IMR-90 (cell line): Measurements from ENCODE around the gene MEST. TPM values are rescaled to one million over a fixed set of nuclear protein-coding genes. Genes with fewer than 3 reads are reported as not detected.

Experiments
- ATAC-seq: fragments of 200-7000 bp; cut with Tn5 transposase; 2 replicates; pipeline ENCODE4 v1.9.1; 2020; ENCODE audit warnings: low read depth, mild to moderate bottlenecking, moderate library complexity
- BruUV-seq: library from RNA; stranded (reverse); fragments of 400-500 nt; replicated peaks from 2 replicates; lab custom pipeline; 2021; lab: Mats Ljungman, UMichigan
- CTCF ChIA-PET: fragments of 300-600 bp; formaldehyde crosslinking; extraction: SDS; loops from one replicate; lab custom pipeline; 2021; ENCODE audit warnings: antibody characterized with exemption; lab: Yijun Ruan, JAX
- POLR2A ChIA-PET: fragments of 300-600 bp; sonication (Branson Sonifier 250); formaldehyde crosslinking; loops from one replicate; lab custom pipeline; 2022; ENCODE audit warnings: antibody characterized with exemption; ENCODE audit not compliant: unreplicated experiment; lab: Charles Lee
- DNase-seq: peaks from one replicate; pipeline ENCODE4 v3.0.0; 2013
- H2AFZ ChIP-seq: replicated peaks from 2 replicates; pipeline ENCODE3; 2013; ENCODE audit warnings: low read length, mild to moderate bottlenecking; ENCODE audit not compliant: poor library complexity
- H2AK5ac ChIP-seq: 2 replicates; pipeline ENCODE4 v1.6.1; 2013; ENCODE audit warnings: low read depth, low read length, inconsistent platforms
- H2AK9ac ChIP-seq: replicated peaks from 2 replicates; pipeline ENCODE3; 2013; ENCODE audit warnings: mild to moderate bottlenecking, low read depth, low read length, moderate library complexity; ENCODE audit not compliant: poor library complexity
- H2BK120ac ChIP-seq: 2 replicates; pipeline ENCODE4 v1.6.1; 2013; ENCODE audit warnings: low read depth, low read length, inconsistent platforms
- H2BK15ac ChIP-seq: 3 replicates; pipeline ENCODE4 v1.6.1; 2013; ENCODE audit warnings: low read depth, low read length, inconsistent platforms
- H2BK20ac ChIP-seq: 2 replicates; pipeline ENCODE4 v1.6.1; 2013; ENCODE audit warnings: low read depth, mild to moderate bottlenecking, inconsistent platforms, low read length, moderate library complexity
- H2BK5ac ChIP-seq: 2 replicates; pipeline ENCODE4 v1.6.1; 2013; ENCODE audit warnings: mild to moderate bottlenecking, low read depth, low read length, inconsistent platforms; ENCODE audit not compliant: poor library complexity, severe bottlenecking
- H3K14ac ChIP-seq: replicated peaks from 2 replicates; pipeline ENCODE4 v1.6.1; 2013; ENCODE audit warnings: low read depth, low read length, inconsistent platforms
- H3K18ac ChIP-seq: 2 replicates; pipeline ENCODE4 v1.6.1; 2013; ENCODE audit warnings: low read depth, low read length, control low read depth
- H3K23ac ChIP-seq: 2 replicates; pipeline ENCODE4 v1.6.1; 2013; ENCODE audit warnings: low read depth, low read length, inconsistent platforms
- H3K27ac ChIP-seq: 2 replicates; pipeline ENCODE4 v1.5.1; 2013; ENCODE audit warnings: mild to moderate bottlenecking, control low read depth, low read length; ENCODE audit not compliant: insufficient read depth
- H3K27me3 ChIP-seq: 2 replicates; pipeline ENCODE4 v1.6.1; 2013; ENCODE audit warnings: low read length; ENCODE audit not compliant: control insufficient read depth, insufficient read depth
- H3K36me3 ChIP-seq: 2 replicates; pipeline ENCODE4 v1.6.1; 2013; ENCODE audit warnings: low read length, mixed read lengths; ENCODE audit not compliant: control insufficient read depth, insufficient read depth
- H3K4ac ChIP-seq: 2 replicates; pipeline ENCODE4 v1.6.1; 2013; ENCODE audit warnings: low read depth, low read length, inconsistent platforms
- H3K4me1 ChIP-seq: 2 replicates; pipeline ENCODE4 v1.6.1; 2013; ENCODE audit warnings: low read length, mixed read lengths; ENCODE audit not compliant: control insufficient read depth, insufficient read depth
- H3K4me2 ChIP-seq: 2 replicates; pipeline ENCODE4 v1.6.1; 2013; ENCODE audit warnings: low read depth, mild to moderate bottlenecking, control low read depth, low read length, moderate library complexity
- H3K4me3 ChIP-seq: 2 replicates; pipeline ENCODE4 v1.5.1; 2013; ENCODE audit warnings: low read depth, mild to moderate bottlenecking, control low read depth, low read length, moderate library complexity; ENCODE audit not compliant: insufficient read depth
- H3K56ac ChIP-seq: 2 replicates; pipeline ENCODE4 v1.6.1; 2013; ENCODE audit warnings: low read length, inconsistent platforms; ENCODE audit not compliant: insufficient read depth; ENCODE audit errors: extremely low read depth
- H3K79me1 ChIP-seq, 2 experiments: 2 replicates each; pipeline ENCODE4 v1.6.1; 2013; ENCODE audit warnings: low read length in 2 of 2, inconsistent platforms in 1 of 2, low read depth in 1 of 2
- H3K9ac ChIP-seq: 2 replicates; pipeline ENCODE4 v1.6.1; 2013; ENCODE audit warnings: low read depth, low read length, control low read depth
- H3K9me1 ChIP-seq: 2 replicates; pipeline ENCODE4 v1.6.1; 2013; ENCODE audit warnings: low read length, inconsistent platforms; ENCODE audit not compliant: insufficient read depth
- H3K9me3 ChIP-seq: 2 replicates; pipeline ENCODE4 v1.6.1; 2013; ENCODE audit warnings: low read length; ENCODE audit not compliant: control insufficient read depth, insufficient read depth
- H4K20me1 ChIP-seq: 2 replicates; pipeline ENCODE4 v1.6.1; 2013; ENCODE audit warnings: low read length, inconsistent platforms; ENCODE audit not compliant: insufficient read depth
- H4K5ac ChIP-seq: 2 replicates; pipeline ENCODE4 v1.6.1; 2013; ENCODE audit warnings: mild to moderate bottlenecking, low read depth, low read length, control low read depth
- H4K8ac ChIP-seq, 2 experiments: 2 replicates each; pipeline ENCODE4 v1.6.1; 2013; ENCODE audit warnings: low read depth in 2 of 2, low read length in 2 of 2, control low read depth in 1 of 2, inconsistent platforms in 1 of 2
- H4K91ac ChIP-seq: 2 replicates; pipeline ENCODE4 v1.6.1; 2013; ENCODE audit warnings: low read depth, low read length, inconsistent platforms; ENCODE audit not compliant: insufficient read depth
- CEBPB ChIP-seq: IDR thresholded peaks from 2 replicates; pipeline ENCODE4 v1.6.1; 2012; ENCODE audit warnings: low read depth, low read length, improper control_type of control experiment
- CHD1 ChIP-seq: IDR thresholded peaks from 2 replicates; pipeline ENCODE4 v1.6.1; 2012; ENCODE audit warnings: low read depth, low read length, improper control_type of control experiment
- CTCF ChIP-seq: conservative IDR thresholded peaks from 2 replicates; pipeline ENCODE4 v1.5.1; 2012; ENCODE audit warnings: mild to moderate bottlenecking, low read depth, low read length, improper control_type of control experiment
- ELK1 ChIP-seq: fragments of 150-350 bp; IDR thresholded peaks from 2 replicates; pipeline ENCODE4 v1.6.1; 2016; ENCODE audit warnings: low read depth, mild to moderate bottlenecking, low read length, moderate library complexity, borderline replicate concordance
- FOS ChIP-seq: fragments of 150-350 bp; IDR thresholded peaks from 2 replicates; pipeline ENCODE4 v1.6.1; 2016; ENCODE audit warnings: low read depth, low read length
- MAFK ChIP-seq: IDR thresholded peaks from 2 replicates; pipeline ENCODE4 v1.6.1; 2012; ENCODE audit warnings: low read depth, low read length, improper control_type of control experiment
- MAZ ChIP-seq: IDR thresholded peaks from 2 replicates; pipeline ENCODE4 v1.6.1; 2012; ENCODE audit warnings: low read depth, mild to moderate bottlenecking, low read length, improper control_type of control experiment, moderate library complexity, borderline replicate concordance
- MXI1 ChIP-seq: IDR thresholded peaks from 2 replicates; pipeline ENCODE4 v1.6.1; 2012; ENCODE audit warnings: low read depth, mild to moderate bottlenecking, low read length, moderate library complexity, borderline replicate concordance
- POLR2A ChIP-seq: IDR thresholded peaks from 2 replicates; pipeline ENCODE4 v1.6.1; 2012; ENCODE audit warnings: mild to moderate bottlenecking, low read depth, low read length
- RAD21 ChIP-seq: IDR thresholded peaks from 2 replicates; pipeline ENCODE4 v1.6.1; 2012; ENCODE audit warnings: low read length, improper control_type of control experiment
- SMC3 ChIP-seq: fragments of 150-350 bp; IDR thresholded peaks from 2 replicates; pipeline ENCODE4 v1.6.1; 2016; ENCODE audit warnings: low read depth, mild to moderate bottlenecking, antibody characterized with exemption, low read length, moderate library complexity
- USF2 ChIP-seq: fragments of 150-350 bp; IDR thresholded peaks from 2 replicates; pipeline ENCODE4 v1.6.1; 2017; ENCODE audit warnings: mild to moderate bottlenecking, antibody characterized with exemption, low read length, low read depth
- WGBS, 2 experiments: methylation state at CpG; one replicate each; pipeline versions ENCODE4 v1.1.5 to v1.1.7; 2013; ENCODE audit warnings: missing lambda C conversion rate in 2 of 2; ENCODE audit not compliant: insufficient read length in 1 of 2; ENCODE audit errors: extremely low coverage in 2 of 2; 5-methylcytosine and 5-hydroxymethylcytosine counted together
- dilution Hi-C: fragments of 300-500 bp; cut with HindIII; formaldehyde crosslinking; loops from one replicate; pipeline ENCODE4 v1.14.3; 2018; ENCODE audit warnings: low sequenced_read_pairs; ENCODE audit not compliant: unreplicated experiment
- in situ Hi-C: fragments of 300-500 bp; cut with MboI; formaldehyde crosslinking; loops from 3 replicates; pipeline ENCODE4 v1.14.3; 2019; ENCODE audit warnings: low sequenced_read_pairs, inconsistent platforms, mixed read lengths
- intact Hi-C: fragments of 100-400 bp; cut with micrococcal nuclease; formaldehyde crosslinking; loops from 2 replicates; pipeline ENCODE4 v1.10.0; 2022
- polyA plus RNA-seq, 3 experiments: library from polyadenylated mRNA; depleted of rRNA; stranded (reverse); fragments of >200 nt; gene quantifications; 2 replicates each; pipeline ENCODE4 v1.2.3, GENCODE V29; 2012; ENCODE audit warnings: low replicate concordance in 1 of 3
- total RNA-seq: library from RNA; depleted of rRNA; stranded (reverse); fragments of >200 nt; gene quantifications from 2 replicates; pipeline ENCODE4 v1.2.3, GENCODE V29; 2012

Gene MEST
- total and polyA plus RNA-seq, 2 of the 4 experiments (the other 2 are of a cell fraction), result 219 to 317 TPM

- no peak for TF ChIP-seq CTCF
Measured at GRCh38 chr7:130468612-130469011, 23.3 kb upstream of the MEST start (continued).

GRCh38 chr7:130471974-130472373 is 19.9 kb upstream of the MEST start:
- intact Hi-C loops, result no loop called here
- no peak overlapping the region for H4K8ac ChIP-seq
- no peak overlapping the region for H3K4ac ChIP-seq
- H2AFZ ChIP-seq, result no peak overlapping the region
- H4K91ac ChIP-seq, result no peak overlapping the region
- H2BK5ac ChIP-seq, result no peak overlapping the region
- no peaks in the 10 kb centered on the region for H3K79me1 ChIP-seq
- no peak overlapping the region for H2AK9ac ChIP-seq
- DNase-seq (no peak), ATAC-seq (no peak)
- no peak overlapping the region for H3K14ac ChIP-seq
- no peaks in the 10 kb centered on the region for H3K9me1 ChIP-seq
- no peak overlapping the region for H4K5ac ChIP-seq
- no peak overlapping the region for H3K23ac ChIP-seq
- no peak overlapping the region for H3K9ac ChIP-seq
- no peak overlapping the region for H2BK15ac ChIP-seq
- H3K56ac ChIP-seq, result no peak overlapping the region
- no peak overlapping the region for H3K27ac ChIP-seq
- no peak overlapping the region for H3K4me2 ChIP-seq
- H2AK5ac ChIP-seq, result no peak overlapping the region
- CTCF ChIA-PET, result no interaction called here
- H3K4me3 ChIP-seq, result no peak overlapping the region
- H3K18ac ChIP-seq, result no peak overlapping the region
- H3K9me3 ChIP-seq, result no peaks in the 10 kb centered on the region
- no peaks in the 10 kb centered on the region for H3K4me1 ChIP-seq
- no peak overlapping the region for H2BK120ac ChIP-seq
- H4K20me1 ChIP-seq, result no peaks in the 10 kb centered on the region
- dilution Hi-C loops, result no loop called here
- H3K36me3 ChIP-seq, result no peaks in the 10 kb centered on the region
- in situ Hi-C loops, result no loop called here
- no peak overlapping the region for H2BK20ac ChIP-seq
- POLR2A ChIA-PET, result no interaction called here
- BruUV-seq, result no TSS peak
- WGBS, 2 experiments, result no CpG with 5 or more reads among the region's 2 CpGs
- H3K27me3 ChIP-seq, result peaks cover 7% of the 10 kb centered on the region
- TF ChIP-seq MAZ (no peak), CHD1 (no peak), SMC3 (no peak), USF2 (no peak), POLR2A (no peak), CEBPB (no peak), ELK1 (no peak), MAFK (no peak), CTCF (no peak), FOS (no peak), RAD21 (no peak), MXI1 (no peak)
